ENCODE results near the gene BAIAP2L1. TPM values are rescaled to one million over a fixed set of nuclear protein-coding genes. Genes with fewer than 3 reads are reported as not detected.

The BAIAP2L1 gene
- total RNA-seq, 1 donor from 2014 or later: 10.9 TPM

- Mint-ChIP-seq H3K27ac (ENCODE audit: unreplicated experiment) (peak overlapping the region; percentile 93), H3K9me3 (ENCODE audit: unreplicated experiment) (no peaks in the 10 kb centered on the region), H3K27me3 (ENCODE audit: unreplicated experiment) (no peaks in the 10 kb centered on the region), H3K36me3 (ENCODE audit: unreplicated experiment) (peaks cover 15% of the 10 kb centered on the region), H3K4me1 (ENCODE audit: unreplicated experiment) (peaks cover 59% of the 10 kb centered on the region), H3K4me3 (ENCODE audit: unreplicated experiment) (peak overlapping the region; percentile 97)
- no peak for TF ChIP-seq CTCF (IDR thresholded peaks at IDR 0.05)
- DNase-seq (ENCODE audit: extremely low spot score, unreplicated experiment): peak; percentile 88
Measured at GRCh38 chr7:98284335-98285036, 116.4 kb downstream of the BAIAP2L1 start.

- H3K9me3 Mint-ChIP-seq (ENCODE audit: unreplicated experiment): no peaks in the 10 kb centered on the region
- peak overlapping the region; percentile 97 for H3K4me3 Mint-ChIP-seq (ENCODE audit: unreplicated experiment)
- H3K27me3 Mint-ChIP-seq (ENCODE audit: unreplicated experiment): no peaks in the 10 kb centered on the region
- H3K36me3 Mint-ChIP-seq (ENCODE audit: unreplicated experiment): peaks cover 15% of the 10 kb centered on the region
- no peak for TF ChIP-seq CTCF (IDR thresholded peaks at IDR 0.05)
- H3K4me1 Mint-ChIP-seq (ENCODE audit: unreplicated experiment): peaks cover 55% of the 10 kb centered on the region
- H3K27ac Mint-ChIP-seq (ENCODE audit: unreplicated experiment): peak overlapping the region; percentile 93
- DNase-seq (ENCODE audit: extremely low spot score, unreplicated experiment): no peak
Measured at GRCh38 chr7:98283887-98284222, 117.0 kb downstream of the BAIAP2L1 start.

- H3K4me1 Mint-ChIP-seq (ENCODE audit: unreplicated experiment): peaks cover 52% of the 10 kb centered on the region
- peak overlapping the region; percentile 97 for H3K4me3 Mint-ChIP-seq (ENCODE audit: unreplicated experiment)
- no peak for TF ChIP-seq CTCF (IDR thresholded peaks at IDR 0.05)
- peaks cover 13% of the 10 kb centered on the region for H3K36me3 Mint-ChIP-seq (ENCODE audit: unreplicated experiment)
- no peaks in the 10 kb centered on the region for H3K9me3 Mint-ChIP-seq (ENCODE audit: unreplicated experiment)
- no peak for DNase-seq (ENCODE audit: extremely low spot score, unreplicated experiment)
- H3K27ac Mint-ChIP-seq (ENCODE audit: unreplicated experiment): peak overlapping the region; percentile 93
- H3K27me3 Mint-ChIP-seq (ENCODE audit: unreplicated experiment): no peaks in the 10 kb centered on the region
Measured at GRCh38 chr7:98283127-98283886, 117.6 kb downstream of the BAIAP2L1 start.

- peaks cover 50% of the 10 kb centered on the region for H3K4me1 Mint-ChIP-seq (ENCODE audit: unreplicated experiment)
- peak overlapping the region; percentile 93 for H3K27ac Mint-ChIP-seq (ENCODE audit: unreplicated experiment)
Measured at GRCh38 chr7:98282703-98283102, 118.2 kb downstream of the BAIAP2L1 start.

More at GRCh38 chr7:98282703-98283102, 118.2 kb downstream of the BAIAP2L1 start:
- DNase-seq (ENCODE audit: extremely low spot score, unreplicated experiment): no peak
- Mint-ChIP-seq H3K9me3 (ENCODE audit: unreplicated experiment) (no peaks in the 10 kb centered on the region), H3K4me3 (ENCODE audit: unreplicated experiment) (peak overlapping the region; percentile 97), H3K36me3 (ENCODE audit: unreplicated experiment) (peaks cover 13% of the 10 kb centered on the region), H3K27me3 (ENCODE audit: unreplicated experiment) (no peaks in the 10 kb centered on the region)
- TF ChIP-seq CTCF (IDR thresholded peaks at IDR 0.05): no peak
